Measurements from ENCODE around the gene SPATA16.
"Not testable (repeated sequence)": the region's sequence is repeated elsewhere in the genome, so short reads cannot be mapped to it uniquely, and the experiment has no call there.

Gene SPATA16

GRCh38 chr3:172931746-172932285 lies 209.2 kb downstream of the SPATA16 start:
- DNase-seq, result no peak

- DNase-seq, result no peak
These were observed 211.6 kb downstream of the SPATA16 start for GRCh38 chr3:172929451-172929850.

- DNase-seq, result no peak
These were observed 216.5 kb downstream of the SPATA16 start for GRCh38 chr3:172924546-172924945.

GRCh38 chr3:172919297-172919683 lies 221.7 kb downstream of the SPATA16 start:
- DNase-seq, result no peak

- no peak for DNase-seq
These were observed 222.3 kb downstream of the SPATA16 start for GRCh38 chr3:172918568-172919296.

- DNase-seq, result peak; percentile 90
These were observed 222.9 kb downstream of the SPATA16 start for GRCh38 chr3:172918165-172918564.

- peak; percentile 79 for DNase-seq
These were observed 225.0 kb downstream of the SPATA16 start for GRCh38 chr3:172915911-172916514.

- no peak for DNase-seq
These were observed 226.2 kb downstream of the SPATA16 start for GRCh38 chr3:172914854-172915253.

- DNase-seq, result no peak
These were observed 227.0 kb downstream of the SPATA16 start for GRCh38 chr3:172913911-172914655.

GRCh38 chr3:172911142-172911541 lies 229.9 kb downstream of the SPATA16 start:
- no peak for DNase-seq

- DNase-seq, result no peak
These were observed 232.2 kb downstream of the SPATA16 start for GRCh38 chr3:172908771-172909270.

GRCh38 chr3:172905451-172905850 lies 235.6 kb downstream of the SPATA16 start:
- no peak for DNase-seq

- no peak for DNase-seq
These were observed 236.2 kb downstream of the SPATA16 start for GRCh38 chr3:172904711-172905373.

GRCh38 chr3:172903642-172904320 lies 237.3 kb downstream of the SPATA16 start:
- no peak for DNase-seq

- no peak for DNase-seq
These were observed 248.9 kb downstream of the SPATA16 start for GRCh38 chr3:172892158-172892557.

- no peak for DNase-seq
These were observed 255.3 kb downstream of the SPATA16 start for GRCh38 chr3:172885704-172886103.

- DNase-seq, result no peak
These were observed 258.5 kb downstream of the SPATA16 start for GRCh38 chr3:172882563-172882962.

GRCh38 chr3:172879381-172879780 lies 261.7 kb downstream of the SPATA16 start:
- DNase-seq, result not testable (repeated sequence)

GRCh38 chr3:172877011-172877410 lies 264.0 kb downstream of the SPATA16 start:
- no peak for DNase-seq

- no peak for DNase-seq
These were observed 264.7 kb downstream of the SPATA16 start for GRCh38 chr3:172876297-172876696.

GRCh38 chr3:172875039-172875438 lies 266.0 kb downstream of the SPATA16 start:
- DNase-seq, result no peak

GRCh38 chr3:172869784-172870518 lies 271.1 kb downstream of the SPATA16 start:
- DNase-seq, result no peak

All from DMS153 (cell line).